Endodermal cell (in vitro differentiated cells): ENCODE data around the gene GRIN2A. TPM values are rescaled to one million over a fixed set of nuclear protein-coding genes. Genes with fewer than 3 reads are reported as not detected.

Source experiments
- DNase-seq: peaks from one replicate; pipeline ENCODE4 v3.0.0-alpha.2; 2017
- H3K27ac ChIP-seq: 2 replicates; pipeline ENCODE4 v1.5.1; 2013; ENCODE audit warnings: mild to moderate bottlenecking, low read depth, low read length, moderate library complexity
- H3K27me3 ChIP-seq: 2 replicates; pipeline ENCODE4 v1.6.1; 2013; ENCODE audit warnings: mild to moderate bottlenecking, low read length, moderate library complexity; ENCODE audit not compliant: insufficient read depth, control insufficient read depth, poor library complexity, severe bottlenecking
- H3K36me3 ChIP-seq: 2 replicates; pipeline ENCODE4 v1.7.0; 2013; ENCODE audit warnings: mild to moderate bottlenecking, low read length, moderate library complexity; ENCODE audit not compliant: control insufficient read depth, insufficient read depth
- H3K4me1 ChIP-seq: one replicate; pipeline ENCODE4 v1.7.0; 2013; ENCODE audit warnings: low read length; ENCODE audit not compliant: control insufficient read depth, insufficient read depth
- H3K4me3 ChIP-seq: 2 replicates; pipeline ENCODE4 v1.5.1; 2013; ENCODE audit warnings: mild to moderate bottlenecking, low read length, moderate library complexity
- H3K9ac ChIP-seq: 2 replicates; pipeline ENCODE4 v1.6.1; 2013; ENCODE audit warnings: mild to moderate bottlenecking, low read length, moderate library complexity; ENCODE audit not compliant: poor library complexity, severe bottlenecking; ENCODE audit errors: extremely low read depth
- H3K9me3 ChIP-seq: 2 replicates; pipeline ENCODE4 v1.6.1; 2013; ENCODE audit warnings: mild to moderate bottlenecking, low read length, moderate library complexity; ENCODE audit not compliant: control insufficient read depth
- H3K27ac Mint-ChIP-seq: 2 replicates; pipeline ENCODE4 v1.8.0; 2020; ENCODE audit warnings: mixed read lengths
- H3K27me3 Mint-ChIP-seq: 2 replicates; pipeline ENCODE4 v1.8.0; 2021; ENCODE audit warnings: mild to moderate bottlenecking, mixed read lengths; ENCODE audit not compliant: insufficient read depth
- H3K36me3 Mint-ChIP-seq: 2 replicates; pipeline ENCODE4 v1.8.0; 2020; ENCODE audit warnings: low read depth, mixed read lengths
- H3K4me1 Mint-ChIP-seq: 2 replicates; pipeline ENCODE4 v1.8.0; 2020; ENCODE audit warnings: mixed read lengths
- H3K4me3 Mint-ChIP-seq: 2 replicates; pipeline ENCODE4 v1.8.0; 2020; ENCODE audit warnings: mild to moderate bottlenecking, moderate library complexity, mixed read lengths
- H3K9me3 Mint-ChIP-seq: 2 replicates; pipeline ENCODE4 v1.8.0; 2020; ENCODE audit warnings: mild to moderate bottlenecking, mixed read lengths
- WGBS, 2 experiments: methylation state at CpG; one replicate each; pipeline versions ENCODE4 v1.1.5 to v1.1.7; 2013; ENCODE audit warnings: missing lambda C conversion rate in 2 of 2, mixed read lengths in 1 of 2; ENCODE audit not compliant: insufficient coverage in 1 of 2, insufficient read length in 1 of 2; 5-methylcytosine and 5-hydroxymethylcytosine counted together
- total RNA-seq, 2 donors: library from RNA; stranded (reverse); fragmentation: NEBNext Ultra II Directional in 1 of 2; extraction: Animal tissue kit (Norgen Biotek cat#: 25700) in 1 of 2; gene quantifications; 2 replicates in 1 of 2; 3 replicates in 1 of 2; pipeline ENCODE4 v1.2.1, GENCODE V29; 2021
- TF ChIP-seq, protein P1 (sequence below): fragments of 200-600 bp; sonication (generic); conservative IDR thresholded peaks from 2 replicates; pipeline ENCODE4 v1.5.0; 2021; ENCODE audit warnings: antibody characterized with exemption, mild to moderate bottlenecking

Gene GRIN2A
- total RNA-seq, 2 donors from 2014 or later, result 1.2 TPM

- 88 to 89% methylated on average over 6 of the region's 7 CpGs for WGBS, 2 experiments
- no peaks in the 10 kb centered on the region for H3K9me3 Mint-ChIP-seq
- H3K27ac Mint-ChIP-seq, result no peak overlapping the region
- H3K36me3 Mint-ChIP-seq, result no peaks in the 10 kb centered on the region
- Histone ChIP-seq H3K4me1 (no peaks in the 10 kb centered on the region), H3K4me3 (no peak overlapping the region), H3K9ac (no peak overlapping the region), H3K9me3 (no peaks in the 10 kb centered on the region), H3K27ac (no peak overlapping the region), H3K27me3 (peaks cover 99% of the 10 kb centered on the region), H3K36me3 (no peaks in the 10 kb centered on the region)
- DNase-seq, result no peak
- TF ChIP-seq, protein P1, sequence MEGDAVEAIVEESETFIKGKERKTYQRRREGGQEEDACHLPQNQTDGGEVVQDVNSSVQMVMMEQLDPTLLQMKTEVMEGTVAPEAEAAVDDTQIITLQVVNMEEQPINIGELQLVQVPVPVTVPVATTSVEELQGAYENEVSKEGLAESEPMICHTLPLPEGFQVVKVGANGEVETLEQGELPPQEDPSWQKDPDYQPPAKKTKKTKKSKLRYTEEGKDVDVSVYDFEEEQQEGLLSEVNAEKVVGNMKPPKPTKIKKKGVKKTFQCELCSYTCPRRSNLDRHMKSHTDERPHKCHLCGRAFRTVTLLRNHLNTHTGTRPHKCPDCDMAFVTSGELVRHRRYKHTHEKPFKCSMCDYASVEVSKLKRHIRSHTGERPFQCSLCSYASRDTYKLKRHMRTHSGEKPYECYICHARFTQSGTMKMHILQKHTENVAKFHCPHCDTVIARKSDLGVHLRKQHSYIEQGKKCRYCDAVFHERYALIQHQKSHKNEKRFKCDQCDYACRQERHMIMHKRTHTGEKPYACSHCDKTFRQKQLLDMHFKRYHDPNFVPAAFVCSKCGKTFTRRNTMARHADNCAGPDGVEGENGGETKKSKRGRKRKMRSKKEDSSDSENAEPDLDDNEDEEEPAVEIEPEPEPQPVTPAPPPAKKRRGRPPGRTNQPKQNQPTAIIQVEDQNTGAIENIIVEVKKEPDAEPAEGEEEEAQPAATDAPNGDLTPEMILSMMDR, result no peak
- H3K4me3 Mint-ChIP-seq, result no peak overlapping the region
- peaks cover 10% of the 10 kb centered on the region for H3K4me1 Mint-ChIP-seq
- H3K27me3 Mint-ChIP-seq, result peaks cover 100% of the 10 kb centered on the region
These were observed 228.2 kb downstream of the GRIN2A start for GRCh38 chr16:9953908-9954570.

- Mint-ChIP-seq H3K27ac (no peak overlapping the region), H3K27me3 (peaks cover 91% of the 10 kb centered on the region), H3K4me1 (peaks cover 11% of the 10 kb centered on the region), H3K4me3 (no peak overlapping the region), H3K36me3 (no peaks in the 10 kb centered on the region), H3K9me3 (no peaks in the 10 kb centered on the region)
- H3K27me3 ChIP-seq, result peaks cover 93% of the 10 kb centered on the region
- H3K36me3 ChIP-seq, result no peaks in the 10 kb centered on the region
- no peak overlapping the region for H3K4me3 ChIP-seq
- TF ChIP-seq, protein P1, result no peak
- H3K4me1 ChIP-seq, result no peaks in the 10 kb centered on the region
- H3K9ac ChIP-seq, result no peak overlapping the region
- WGBS, 2 experiments, result 86 to 93% methylated on average over 3 to 6 of the region's 7 CpGs
- no peak for DNase-seq
- no peaks in the 10 kb centered on the region for H3K9me3 ChIP-seq
- H3K27ac ChIP-seq, result no peak overlapping the region
These were observed 231.6 kb downstream of the GRIN2A start for GRCh38 chr16:9950658-9951057.

DNA sequence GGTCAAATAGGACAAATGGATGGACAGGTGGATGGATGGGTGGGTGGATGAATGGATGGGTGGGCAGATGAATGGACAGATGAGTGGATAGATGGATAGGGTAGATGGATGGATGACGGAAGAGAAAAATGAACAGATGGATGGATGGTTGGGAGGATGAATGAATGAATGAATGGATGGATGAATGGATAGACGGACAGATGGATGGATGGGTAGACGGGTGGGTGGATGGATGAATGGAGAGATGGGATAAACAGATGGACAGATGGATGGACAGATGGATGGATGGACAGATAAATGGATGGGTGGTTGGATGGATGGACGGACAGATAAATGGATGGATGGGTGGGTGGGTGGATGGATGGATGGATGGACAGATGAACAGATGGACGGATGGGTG is 232.8 kb downstream of the GRIN2A start:
- no peaks in the 10 kb centered on the region for H3K36me3 ChIP-seq
- Mint-ChIP-seq H3K27me3 (peaks cover 90% of the 10 kb centered on the region), H3K4me3 (no peak overlapping the region), H3K9me3 (no peaks in the 10 kb centered on the region), H3K27ac (no peak overlapping the region), H3K36me3 (no peaks in the 10 kb centered on the region), H3K4me1 (peaks cover 13% of the 10 kb centered on the region)
- no peak for DNase-seq
- H3K4me1 ChIP-seq, result no peaks in the 10 kb centered on the region
- no peaks in the 10 kb centered on the region for H3K9me3 ChIP-seq
- H3K4me3 ChIP-seq, result no peak overlapping the region
- TF ChIP-seq, protein P1, result no peak
- 91 to 95% methylated on average over 5 of the region's 5 CpGs for WGBS, 2 experiments
- peaks cover 86% of the 10 kb centered on the region for H3K27me3 ChIP-seq
- no peak overlapping the region for H3K9ac ChIP-seq
- no peak overlapping the region for H3K27ac ChIP-seq
